Measurements from ENCODE around the gene CGRRF1.

GRCh38 chr14:54562334-54562733 lies 52.6 kb downstream of the CGRRF1 start:
- TF ChIP-seq CTCF (IDR thresholded peaks at IDR 0.05) (no peak), EP300 (IDR thresholded peaks at IDR 0.05) (no peak), POLR2A (IDR thresholded peaks at IDR 0.05) (no peak)
